Islet of Langerhans (tissue), 1 donor: ENCODE results near the gene KCTD19.
"Not testable (repeated sequence)": the region's sequence is repeated elsewhere in the genome, so short reads cannot be mapped to it uniquely, and the experiment has no call there.

Experiments used
- FAIRE-seq: peaks from one replicate; lab custom pipeline; 2011; peaks lifted over from hg19 to GRCh38; lab: Jason Lieb, UNC

Gene KCTD19

GRCh38 chr16:67326472-67327309, at the start of gene KCTD19, which contains the start of gene LRRC36:
Gene KCTD19 (minus strand): TSS chr16:67326741. CDS start chr16:67326707, 34 bp downstream.
Gene LRRC36 (plus strand): TSS chr16:67326815. CDS start chr16:67326863, 48 bp downstream.
- no peak for FAIRE-seq

GRCh38 chr16:67376012-67376411, 49.5 kb upstream of the KCTD19 start:
- not testable (repeated sequence) for FAIRE-seq

GRCh38 chr16:67372664-67373063, 46.1 kb upstream of the KCTD19 start:
- no peak for FAIRE-seq

- no peak for FAIRE-seq
Observed at GRCh38 chr16:67370661-67371060, 44.1 kb upstream of the KCTD19 start.

GRCh38 chr16:67364600-67365235, 38.2 kb upstream of the KCTD19 start:
- FAIRE-seq = peak; percentile 36

- FAIRE-seq = no peak
Observed at GRCh38 chr16:67361038-67361437, 34.5 kb upstream of the KCTD19 start.

GRCh38 chr16:67359540-67360269, 33.2 kb upstream of the KCTD19 start:
- not testable (repeated sequence) for FAIRE-seq

- FAIRE-seq = no peak
Observed at GRCh38 chr16:67357561-67357960, 31.0 kb upstream of the KCTD19 start.

- FAIRE-seq = no peak
Observed at GRCh38 chr16:67356396-67356795, 29.9 kb upstream of the KCTD19 start.

- FAIRE-seq = not testable (repeated sequence)
Observed at GRCh38 chr16:67352463-67352862, 25.9 kb upstream of the KCTD19 start.

GRCh38 chr16:67350324-67350723, 23.8 kb upstream of the KCTD19 start:
- no peak for FAIRE-seq

- FAIRE-seq = no peak
Observed at GRCh38 chr16:67349172-67349571, 22.6 kb upstream of the KCTD19 start.

- FAIRE-seq = no peak
Observed at GRCh38 chr16:67346341-67346740, 19.8 kb upstream of the KCTD19 start.

GRCh38 chr16:67345401-67345800, 18.9 kb upstream of the KCTD19 start:
- FAIRE-seq = no peak

- no peak for FAIRE-seq
Observed at GRCh38 chr16:67342616-67343015, 16.1 kb upstream of the KCTD19 start.

- no peak for FAIRE-seq
Observed at GRCh38 chr16:67341250-67341649, 14.7 kb upstream of the KCTD19 start.

- no peak for FAIRE-seq
Observed at GRCh38 chr16:67339453-67339852, 12.9 kb upstream of the KCTD19 start.

- no peak for FAIRE-seq
Observed at GRCh38 chr16:67336648-67337047, 10.1 kb upstream of the KCTD19 start.

GRCh38 chr16:67336116-67336515, 9.6 kb upstream of the KCTD19 start:
- no peak for FAIRE-seq

- FAIRE-seq = peak; percentile 96
Observed at GRCh38 chr16:67333315-67333714, 6.8 kb upstream of the KCTD19 start.

- no peak for FAIRE-seq
Observed at GRCh38 chr16:67329901-67330300, 3.4 kb upstream of the KCTD19 start.

- no peak for FAIRE-seq
Observed at GRCh38 chr16:67327743-67328142, 1.2 kb upstream of the KCTD19 start.

- no peak for FAIRE-seq
Observed at GRCh38 chr16:67326115-67326471, 448 bp downstream of the KCTD19 start.
